Epidermal melanocyte (primary cell): Measurements from ENCODE around the gene INSYN1.

ENCODE experiments used
- DNase-seq: peaks from one replicate; pipeline ENCODE4 v3.0.0; 2011; ENCODE audit warnings: low spot score; ENCODE audit not compliant: insufficient read length

Gene INSYN1

DNA sequence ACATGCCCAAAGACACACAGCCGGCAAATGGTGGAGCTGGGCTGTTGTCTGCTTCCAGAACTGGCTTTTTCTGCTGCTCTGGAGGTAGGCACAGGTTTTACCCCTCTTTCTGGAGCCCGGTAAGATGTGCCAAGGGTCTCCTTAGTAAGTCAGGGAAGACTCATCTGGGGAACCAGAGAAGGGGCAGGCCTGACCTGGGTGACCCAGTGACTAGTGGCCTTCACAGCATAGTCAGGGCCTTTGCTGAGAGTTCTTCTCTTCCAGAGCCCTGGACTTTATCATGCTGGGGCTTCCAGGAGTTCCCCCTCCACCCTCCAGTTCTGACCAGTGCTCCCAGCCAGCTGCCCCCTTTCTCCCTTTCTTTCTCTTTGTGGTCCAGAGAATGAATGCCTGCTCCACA is 65.8 kb downstream of the INSYN1 start:
- no peak for DNase-seq

DNA sequence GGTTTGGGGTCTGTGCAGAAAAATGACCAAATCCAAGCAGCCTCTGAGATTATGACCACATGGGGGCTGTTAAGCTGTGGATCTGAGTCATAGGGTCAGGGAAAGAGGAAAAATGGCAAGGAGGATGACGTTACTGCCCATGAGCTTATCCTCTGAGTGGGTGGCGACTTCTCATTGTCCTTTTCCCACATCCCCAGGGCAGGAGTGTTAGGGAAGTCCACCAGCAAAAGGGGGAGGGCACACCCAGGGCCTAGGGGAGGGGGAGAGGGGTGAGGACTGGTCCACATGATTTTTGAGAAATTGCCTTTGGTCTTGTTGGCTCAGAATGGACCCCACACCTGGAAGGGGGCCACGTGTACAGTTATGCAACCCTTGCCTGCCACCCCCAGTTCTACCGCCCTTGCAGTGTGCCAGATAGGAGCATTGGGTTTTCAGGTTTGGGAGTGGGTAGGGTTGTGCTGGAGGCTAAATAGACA is 66.3 kb downstream of the INSYN1 start:
- no peak for DNase-seq

DNA sequence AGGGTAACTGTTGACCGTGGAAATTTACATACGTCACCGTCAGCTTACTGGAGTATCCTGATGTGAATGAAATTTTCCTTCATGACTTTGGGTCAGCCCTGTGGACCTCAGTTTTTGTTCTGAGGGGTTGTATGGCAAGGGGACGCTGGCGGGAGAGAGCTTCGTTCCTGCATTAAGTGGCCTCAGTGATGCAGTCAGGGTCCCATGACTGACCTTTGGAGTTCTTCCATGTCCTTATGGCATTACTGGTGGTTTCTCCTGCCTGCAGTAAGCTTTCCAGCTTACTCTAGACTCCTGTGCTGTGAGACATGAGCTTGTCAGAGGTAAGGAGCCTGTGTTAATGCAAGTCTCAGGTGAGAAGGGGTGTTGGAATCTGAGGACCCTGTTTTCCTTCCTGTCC is 67.2 kb downstream of the INSYN1 start:
- DNase-seq, result no peak
